Measurements from ENCODE around the gene PEDS1. TPM values are rescaled to one million over a fixed set of nuclear protein-coding genes. Genes with fewer than 3 reads are reported as not detected.

The PEDS1 gene
- total and polyA plus RNA-seq, 2 of the 8 experiments (the other 6 are each of a cell fraction or from before 2014, with no cell fraction given), result 28.9 to 75.9 TPM

- WGBS, 2 experiments (ENCODE audit: extremely low coverage in 1 of 2, insufficient coverage in 1 of 2, insufficient read length in 1 of 2, insufficient replicate concordance in 2 of 2, low coverage in 1 of 2, low lambda C conversion rate in 2 of 2, missing lambda C conversion rate in 1 of 2), result 97% methylated on average over 4 of the region's 4 CpGs; no CpG with 5 or more reads in 1 of the 2 experiments
- Histone ChIP-seq H4K8ac (ENCODE audit: extremely low read depth, insufficient read depth, low read length) (no peak overlapping the region), H3K27ac (ENCODE audit: low read depth, low read length) (no peak overlapping the region), H3K4ac (replicated peaks; ENCODE audit: insufficient read length, low read depth, low read length) (no peak overlapping the region), H2AFZ (ENCODE audit: low read length) (no peak overlapping the region), H3K9ac (replicated peaks in 1 of 4; ENCODE audit: extremely low read depth in 1 of 4, low read depth in 3 of 4, low read length in 3 of 4) (no peak overlapping the region), H3K9me3 (ENCODE audit: insufficient read depth in 2 of 2, low read depth in 1 of 2, low read length in 1 of 2) (no peaks in the 10 kb centered on the region), H3K4me3 (ENCODE audit: extremely low read depth in 1 of 4, insufficient read depth in 2 of 4, low read depth in 3 of 4, low read length in 4 of 4) (no peak overlapping the region), H3K79me2 (ENCODE audit: control insufficient read depth in 1 of 2, insufficient read depth in 2 of 2, low read length in 2 of 2) (no peaks in the 10 kb centered on the region), H3K27me3 (replicated peaks in 1 of 4; ENCODE audit: control insufficient read depth in 3 of 4, extremely low read depth in 1 of 4, insufficient read depth in 3 of 4, low read length in 3 of 4) (no peaks in the 10 kb centered on the region), H3K36me3 (ENCODE audit: control insufficient read depth in 2 of 4, insufficient read depth in 4 of 4, low read length in 3 of 4) (peaks cover 6 to 39% (median 26%) of the 10 kb centered on the region in 4 experiments; a peak in 7 of 8 replicates), H3K56ac (replicated peaks; ENCODE audit: insufficient read length, low read depth, low read length) (no peak overlapping the region), H4K5ac (ENCODE audit: insufficient read length, low read depth, low read length) (no peak overlapping the region), H2BK120ac (replicated peaks; ENCODE audit: low read depth, low read length) (no peak overlapping the region), H2BK12ac (ENCODE audit: low read depth, low read length) (no peak overlapping the region), H2BK20ac (ENCODE audit: low read length) (no peak overlapping the region), H3K14ac (ENCODE audit: insufficient read length) (no peak overlapping the region), H3K4me2 (ENCODE audit: insufficient read depth in 1 of 2, low read depth in 2 of 2, low read length in 2 of 2) (no peak overlapping the region), H2BK5ac (ENCODE audit: low read depth, low read length) (no peak overlapping the region), H3K18ac (ENCODE audit: extremely low read depth, low read length) (no peak overlapping the region), H2BK15ac (ENCODE audit: low read length) (no peak overlapping the region), H3K4me1 (replicated peaks in 1 of 4; ENCODE audit: control insufficient read depth in 3 of 4, insufficient read depth in 4 of 4, low read length in 3 of 4) (no peaks in the 10 kb centered on the region; a peak in 1 of 7 replicates), H3K79me1 (ENCODE audit: low read depth, low read length) (no peaks in the 10 kb centered on the region; the same call in 1 of the 2 replicates), H4K91ac (replicated peaks; ENCODE audit: insufficient read length, low read length) (no peak overlapping the region), H3K23me2 (ENCODE audit: low read depth, low read length) (no peaks in the 10 kb centered on the region), H2AK5ac (ENCODE audit: low read depth, low read length) (no peak overlapping the region), H4K20me1 (replicated peaks in 1 of 2; ENCODE audit: control insufficient read depth in 1 of 2, insufficient read depth in 2 of 2, low read length in 2 of 2) (peaks cover 3 to 12% of the 10 kb centered on the region in 2 experiments), H3K23ac (ENCODE audit: insufficient read length) (no peak overlapping the region)
- ChIA-PET POLR2A (ENCODE audit: partially characterized antibody) (interaction anchor here (0.6 to 2.0 kb wide), 3 partner anchors 8 to 170 kb away, joined by 3 to 5 read pairs (median 4); no protein-coding TSS in a partner anchor), CTCF (ENCODE audit: partially characterized antibody) (interaction anchor here (0.7 to 13.0 kb wide), 6 partner anchors 5 to 57 kb away, joined by 3 to 208 read pairs (median 5); no protein-coding TSS in a partner anchor)
- TF ChIP-seq EGR1 (IDR thresholded peaks at IDR 0.05; ENCODE audit: borderline replicate concordance, low read depth, low read length) (no peak), SIN3A (conservative IDR thresholded peaks at IDR 0.05 in 1 of 2, IDR thresholded peaks at IDR 0.05 in 1 of 2; ENCODE audit: low read depth in 1 of 2, low read length in 2 of 2) (no peak), KDM5A (IDR thresholded peaks at IDR 0.05; ENCODE audit: low read length) (no peak), CHD1 (IDR thresholded peaks at IDR 0.05; ENCODE audit: low read depth, low read length) (no peak), RNF2 (IDR thresholded peaks at IDR 0.05; ENCODE audit: borderline replicate concordance, low read depth, low read length, missing control alignments, poor library complexity, severe bottlenecking) (no peak), SP2 (IDR thresholded peaks at IDR 0.05; ENCODE audit: low read length) (no peak), SIX5 (IDR thresholded peaks at IDR 0.05; ENCODE audit: low read depth, low read length) (no peak), KDM1A (IDR thresholded peaks at IDR 0.05; ENCODE audit: borderline replicate concordance, low read length) (no peak), BRCA1 (IDR thresholded peaks at IDR 0.05; ENCODE audit: low read depth, low read length) (no peak), BACH1 (IDR thresholded peaks at IDR 0.05; ENCODE audit: low read length) (no peak), SP4 (IDR thresholded peaks at IDR 0.05; ENCODE audit: low read length) (no peak)
- no peak for DNase-seq (ENCODE audit: low read depth in 1 of 2, low spot score in 2 of 2)
- no peak for FAIRE-seq
These were observed 26.9 kb downstream of the PEDS1 start for GRCh38 chr20:50126662-50127061.
